WTC11 (cell line): ENCODE measurements around the gene TBX10. TPM values are rescaled to one million over a fixed set of nuclear protein-coding genes. Genes with fewer than 3 reads are reported as not detected.

Source experiments
- ATAC-seq: fragments of 200-7000 bp; cut with Tn5 transposase; 2 replicates; pipeline ENCODE4 v1.10.0; 2021; ENCODE audit warnings: mild to moderate bottlenecking, moderate library complexity
- CTCF ChIA-PET: fragments of 300-600 bp; sonication (Branson Sonifier 250); formaldehyde crosslinking; loops from one replicate; lab custom pipeline; 2021; ENCODE audit warnings: antibody characterized with exemption; lab: Charles Lee
- POLR2A ChIA-PET: fragments of 350-600 bp; sonication (Branson Sonifier 250); formaldehyde crosslinking; loops from one replicate; lab custom pipeline; 2021; ENCODE audit warnings: antibody characterized with exemption; lab: Charles Lee
- DNase-seq: peaks from one replicate; pipeline ENCODE4 v3.0.0; 2021; ENCODE audit warnings: low spot score
- H3K27ac Mint-ChIP-seq: 2 replicates; pipeline ENCODE4 v1.8.0; 2021; ENCODE audit warnings: mixed read lengths
- H3K27me3 Mint-ChIP-seq: 2 replicates; pipeline ENCODE4 v1.8.0; 2021; ENCODE audit warnings: low read depth, mild to moderate bottlenecking, moderate library complexity, mixed read lengths
- H3K36me3 Mint-ChIP-seq: 2 replicates; pipeline ENCODE4 v1.8.0; 2021; ENCODE audit warnings: mixed read lengths
- H3K4me1 Mint-ChIP-seq: 2 replicates; pipeline ENCODE4 v1.8.0; 2022; ENCODE audit warnings: mixed read lengths
- H3K4me3 Mint-ChIP-seq: 2 replicates; pipeline ENCODE4 v1.8.0; 2021; ENCODE audit warnings: mild to moderate bottlenecking, moderate library complexity, mixed read lengths
- H3K9me3 Mint-ChIP-seq: 2 replicates; pipeline ENCODE4 v1.8.0; 2021; ENCODE audit warnings: mixed read lengths
- E2F4 ChIP-seq: sonication (generic); formaldehyde crosslinking; IDR thresholded peaks from 2 replicates; pipeline ENCODE4 v1.8.1; 2022; ENCODE audit warnings: low read depth, mild to moderate bottlenecking, moderate library complexity, missing genetic modification reagents, borderline replicate concordance
- ERG ChIP-seq: fragments of 250-450 bp; sonication (Bioruptor Pico); IDR thresholded peaks from 2 replicates; pipeline ENCODE4 v1.8.0; 2021; ENCODE audit warnings: mild to moderate bottlenecking
- FOXJ3 ChIP-seq: sonication (generic); formaldehyde crosslinking; IDR thresholded peaks from 2 replicates; pipeline ENCODE4 v1.9.0; 2021; ENCODE audit warnings: missing genetic modification reagents, mild to moderate bottlenecking, borderline replicate concordance
- HMGXB4 ChIP-seq: sonication (generic); formaldehyde crosslinking; IDR thresholded peaks from 2 replicates; pipeline ENCODE4 v1.8.1; 2023; ENCODE audit warnings: mild to moderate bottlenecking, moderate library complexity, missing genetic modification reagents
- IRF2 ChIP-seq: sonication (generic); formaldehyde crosslinking; IDR thresholded peaks from 2 replicates; pipeline ENCODE4 v1.8.0; 2022; ENCODE audit warnings: low read depth, missing genetic modification reagents, borderline replicate concordance
- KAT7 ChIP-seq: sonication (generic); formaldehyde crosslinking; IDR thresholded peaks from 2 replicates; pipeline ENCODE4 v1.8.1; 2023; ENCODE audit warnings: missing genetic modification reagents, mild to moderate bottlenecking, borderline replicate concordance
- MAX ChIP-seq: sonication (generic); formaldehyde crosslinking; IDR thresholded peaks from 2 replicates; pipeline ENCODE4 v1.8.0; 2022; ENCODE audit warnings: mild to moderate bottlenecking, missing genetic modification reagents
- NFYB ChIP-seq: sonication (generic); formaldehyde crosslinking; conservative IDR thresholded peaks from 2 replicates; pipeline ENCODE4 v1.8.0; 2022; ENCODE audit warnings: low read depth, missing genetic modification reagents
- OVOL2 ChIP-seq: fragments of 250-450 bp; sonication (Bioruptor Pico); IDR thresholded peaks from 2 replicates; pipeline ENCODE4 v1.9.0; 2021; ENCODE audit warnings: mild to moderate bottlenecking, borderline replicate concordance
- PRDM15 ChIP-seq: sonication (generic); formaldehyde crosslinking; IDR thresholded peaks from 2 replicates; pipeline ENCODE4 v1.8.0; 2022; ENCODE audit warnings: missing genetic modification reagents
- PRRX2 ChIP-seq: fragments of 250-450 bp; sonication (Bioruptor Pico); IDR thresholded peaks from 2 replicates; pipeline ENCODE4 v1.8.0; 2021; ENCODE audit warnings: mild to moderate bottlenecking
- SP1 ChIP-seq: sonication (generic); formaldehyde crosslinking; conservative IDR thresholded peaks from 2 replicates; pipeline ENCODE4 v1.8.1; 2022; ENCODE audit warnings: missing genetic modification reagents
- TCF7 ChIP-seq: sonication (generic); formaldehyde crosslinking; IDR thresholded peaks from 2 replicates; pipeline ENCODE4 v1.8.0; 2022; ENCODE audit warnings: mild to moderate bottlenecking, low read depth, missing genetic modification reagents, moderate library complexity
- USF2 ChIP-seq: sonication (generic); formaldehyde crosslinking; IDR thresholded peaks from 2 replicates; pipeline ENCODE4 v1.8.1; 2023; ENCODE audit warnings: mild to moderate bottlenecking, missing genetic modification reagents, moderate library complexity
- ZBTB21 ChIP-seq: sonication (generic); formaldehyde crosslinking; IDR thresholded peaks from 2 replicates; pipeline ENCODE4 v1.8.1; 2023; ENCODE audit warnings: mild to moderate bottlenecking, missing genetic modification reagents, borderline replicate concordance
- ZBTB43 ChIP-seq: sonication (generic); formaldehyde crosslinking; IDR thresholded peaks from 2 replicates; pipeline ENCODE4 v1.8.1; 2023; ENCODE audit warnings: mild to moderate bottlenecking, missing genetic modification reagents
- ZNF121 ChIP-seq: sonication (generic); formaldehyde crosslinking; IDR thresholded peaks from 2 replicates; pipeline ENCODE4 v1.8.0; 2023; ENCODE audit warnings: missing genetic modification reagents
- ZNF232 ChIP-seq: sonication (generic); formaldehyde crosslinking; IDR thresholded peaks from 2 replicates; pipeline ENCODE4 v1.8.0; 2022; ENCODE audit warnings: mild to moderate bottlenecking, missing genetic modification reagents
- ZNF263 ChIP-seq: sonication (generic); formaldehyde crosslinking; IDR thresholded peaks from 2 replicates; pipeline ENCODE4 v1.8.1; 2022; ENCODE audit warnings: low read depth, mild to moderate bottlenecking, moderate library complexity, missing genetic modification reagents
- ZNF317 ChIP-seq: sonication (generic); formaldehyde crosslinking; IDR thresholded peaks from 2 replicates; pipeline ENCODE4 v1.8.1; 2023; ENCODE audit warnings: low read depth, mild to moderate bottlenecking, moderate library complexity, missing genetic modification reagents, borderline replicate concordance
- ZNF396 ChIP-seq: fragments of 250-450 bp; sonication (Bioruptor Pico); IDR thresholded peaks from 2 replicates; pipeline ENCODE4 v1.8.0; 2021; ENCODE audit warnings: mild to moderate bottlenecking, moderate library complexity, borderline replicate concordance
- ZNF671 ChIP-seq: fragments of 250-450 bp; sonication (Bioruptor Pico); IDR thresholded peaks from 2 replicates; pipeline ENCODE4 v1.8.0; 2021; ENCODE audit warnings: mild to moderate bottlenecking
- total RNA-seq: library from RNA; stranded (reverse); gene quantifications from 3 replicates; pipeline ENCODE4 v1.2.3, GENCODE V29; 2021

The TBX10 gene
- total RNA-seq, 1 experiment from 2014 or later = not detected

GRCh38 chr11:67642173-67643120 lies 2.9 kb upstream of the TBX10 start:
- POLR2A ChIA-PET = no interaction called here
- Mint-ChIP-seq H3K4me3 (no peak overlapping the region), H3K27ac (no peak overlapping the region), H3K9me3 (peaks cover 3% of the 10 kb centered on the region; the same call in 1 of the 2 replicates)
- ATAC-seq = no peak
- CTCF ChIA-PET = interaction anchor here (2.4 kb wide), 1 partner anchor 12 kb away, joined by 14 read pairs; the partner anchor contains the start of gene NUDT8
- no peak for TF ChIP-seq NFYB (CRISPR knock-in tag)
- TF ChIP-seq ZBTB43 = no peak
- TF ChIP-seq ZNF121 (CRISPR knock-in tag) = no peak
- TF ChIP-seq ZNF232 = no peak
- no peak for TF ChIP-seq MAX (CRISPR knock-in tag)
- TF ChIP-seq SP1 (CRISPR knock-in tag) = no peak
- no peak for TF ChIP-seq ERG
- TF ChIP-seq USF2 = no peak
- TF ChIP-seq ZNF263 (CRISPR knock-in tag) = no peak
- TF ChIP-seq ZBTB21 = no peak
- TF ChIP-seq TCF7 (CRISPR knock-in tag) = no peak
- no peak for TF ChIP-seq PRRX2 (CRISPR knock-in tag)
- TF ChIP-seq OVOL2 (CRISPR knock-in tag) = no peak
- no peak for TF ChIP-seq ZNF396 (CRISPR knock-in tag)
- TF ChIP-seq ZNF317 = no peak
- no peak for TF ChIP-seq E2F4 (CRISPR knock-in tag)
- TF ChIP-seq ZNF671 (CRISPR knock-in tag) = no peak
- no peak for TF ChIP-seq FOXJ3 (CRISPR knock-in tag)
- TF ChIP-seq KAT7 (CRISPR knock-in tag) = no peak
- TF ChIP-seq, all 79 proteins: peak for 0
- H3K4me1 Mint-ChIP-seq = peaks cover 2% of the 10 kb centered on the region
- DNase-seq = no peak
- peaks cover 30% of the 10 kb centered on the region for H3K27me3 Mint-ChIP-seq
- no peaks in the 10 kb centered on the region for H3K36me3 Mint-ChIP-seq

GRCh38 chr11:67641338-67642172 lies 2.0 kb upstream of the TBX10 start:
- Mint-ChIP-seq H3K27me3 (peaks cover 30% of the 10 kb centered on the region), H3K36me3 (no peaks in the 10 kb centered on the region), H3K4me3 (no peak overlapping the region), H3K9me3 (peaks cover 3% of the 10 kb centered on the region; the same call in 1 of the 2 replicates), H3K4me1 (peaks cover 2% of the 10 kb centered on the region), H3K27ac (no peak overlapping the region)
- DNase-seq = no peak
- no peak for ATAC-seq
- ChIA-PET POLR2A (no interaction called here), CTCF (interaction anchor here (1.0 to 4.5 kb wide), 3 partner anchors 11 to 27 kb away, joined by 4 to 43 read pairs (median 14); partner anchors contain the start of gene NUDT8)
- TF ChIP-seq HMGXB4 (CRISPR knock-in tag) = no peak
- TF ChIP-seq PRDM15 (CRISPR knock-in tag) = no peak
- no peak for TF ChIP-seq IRF2 (CRISPR knock-in tag)
- TF ChIP-seq ZNF121 (CRISPR knock-in tag) = no peak
